ENCODE measurements around the gene SHC3. TPM values are rescaled to one million over a fixed set of nuclear protein-coding genes. Genes with fewer than 3 reads are reported as not detected.

Gene SHC3
- total and polyA plus RNA-seq, 9 of the 15 experiments (the other 6 are each of a cell fraction or from before 2014, with no cell fraction given) = not detected

DNA sequence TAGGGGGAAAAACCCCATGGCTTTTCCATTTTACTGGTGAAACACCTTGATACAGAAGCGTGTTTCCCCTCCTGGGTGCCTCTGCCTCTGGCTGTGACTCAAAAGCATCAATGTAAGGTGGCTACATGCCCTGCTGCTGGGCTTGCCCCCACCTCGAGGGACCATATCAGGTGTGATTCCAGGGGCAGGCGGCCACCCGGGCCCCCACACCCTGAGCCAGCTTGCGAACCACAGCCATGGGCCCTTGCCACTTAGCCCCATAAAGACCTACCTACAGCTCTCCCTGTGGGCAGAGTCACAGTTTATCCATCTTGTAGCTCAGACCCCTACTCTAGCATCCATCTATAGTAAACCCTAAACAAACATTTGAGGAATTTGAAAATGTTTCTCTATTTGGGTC is 10.8 kb downstream of the SHC3 start:
- Histone ChIP-seq H3K27me3 (ENCODE audit: control insufficient read depth in 2 of 2, insufficient read depth in 2 of 2, low read length in 2 of 2) (peaks cover 0 to 11% of the 10 kb centered on the region in 2 experiments; a peak in 1 of 5 replicates), H3K27ac (ENCODE audit: extremely low read depth, low read depth, low read length) (no peak overlapping the region), H3K36me3 (ENCODE audit: control insufficient read depth, insufficient read depth, low read length) (no peaks in the 10 kb centered on the region), H3K4me2 (ENCODE audit: insufficient read depth, low read length) (no peak overlapping the region), H4K20me1 (replicated peaks; ENCODE audit: control insufficient read depth, insufficient read depth, low read length) (no peaks in the 10 kb centered on the region), H3K9me1 (ENCODE audit: control insufficient read depth, insufficient read depth, low read length) (no peaks in the 10 kb centered on the region), H2AFZ (ENCODE audit: low read depth, low read length) (no peak overlapping the region), H3K4me3 (no peak overlapping the region), H3K9me3 (replicated peaks; ENCODE audit: control insufficient read depth, insufficient read depth, low read depth, low read length) (no peaks in the 10 kb centered on the region), H3K79me2 (ENCODE audit: control insufficient read depth, insufficient read depth, low read length) (no peaks in the 10 kb centered on the region), H3K9ac (ENCODE audit: insufficient read depth in 1 of 2, low read depth in 2 of 2, low read length in 2 of 2) (no peak overlapping the region), H3K4me1 (replicated peaks in 1 of 2; ENCODE audit: control insufficient read depth in 2 of 2, insufficient read depth in 2 of 2, low read length in 2 of 2) (no peaks in the 10 kb centered on the region)
- intact Hi-C loops (cut with micrococcal nuclease) = no loop called here
- no peak for ATAC-seq
- in situ Hi-C loops (cut with MboI) = no loop called here
- no peak for DNase-seq (ENCODE audit: extremely low read depth in 1 of 4, low spot score in 3 of 4)
- WGBS (ENCODE audit: insufficient coverage, low coverage, missing lambda C conversion rate) = 0% methylated on average over 5 of the region's 5 CpGs
- FAIRE-seq = no peak
- ChIA-PET POLR2A (no interaction called here), CTCF (ENCODE audit: low intra/inter-chr PET ratio) (no interaction called here)
- BruUV-seq (replicated peaks) = no TSS peak
- TF ChIP-seq PYGO2 (tag; IDR thresholded peaks at IDR 0.05) = no peak
- no peak for TF ChIP-seq GATA2 (CRISPR knock-in tag; IDR thresholded peaks at IDR 0.05)
- TF ChIP-seq, protein P1, sequence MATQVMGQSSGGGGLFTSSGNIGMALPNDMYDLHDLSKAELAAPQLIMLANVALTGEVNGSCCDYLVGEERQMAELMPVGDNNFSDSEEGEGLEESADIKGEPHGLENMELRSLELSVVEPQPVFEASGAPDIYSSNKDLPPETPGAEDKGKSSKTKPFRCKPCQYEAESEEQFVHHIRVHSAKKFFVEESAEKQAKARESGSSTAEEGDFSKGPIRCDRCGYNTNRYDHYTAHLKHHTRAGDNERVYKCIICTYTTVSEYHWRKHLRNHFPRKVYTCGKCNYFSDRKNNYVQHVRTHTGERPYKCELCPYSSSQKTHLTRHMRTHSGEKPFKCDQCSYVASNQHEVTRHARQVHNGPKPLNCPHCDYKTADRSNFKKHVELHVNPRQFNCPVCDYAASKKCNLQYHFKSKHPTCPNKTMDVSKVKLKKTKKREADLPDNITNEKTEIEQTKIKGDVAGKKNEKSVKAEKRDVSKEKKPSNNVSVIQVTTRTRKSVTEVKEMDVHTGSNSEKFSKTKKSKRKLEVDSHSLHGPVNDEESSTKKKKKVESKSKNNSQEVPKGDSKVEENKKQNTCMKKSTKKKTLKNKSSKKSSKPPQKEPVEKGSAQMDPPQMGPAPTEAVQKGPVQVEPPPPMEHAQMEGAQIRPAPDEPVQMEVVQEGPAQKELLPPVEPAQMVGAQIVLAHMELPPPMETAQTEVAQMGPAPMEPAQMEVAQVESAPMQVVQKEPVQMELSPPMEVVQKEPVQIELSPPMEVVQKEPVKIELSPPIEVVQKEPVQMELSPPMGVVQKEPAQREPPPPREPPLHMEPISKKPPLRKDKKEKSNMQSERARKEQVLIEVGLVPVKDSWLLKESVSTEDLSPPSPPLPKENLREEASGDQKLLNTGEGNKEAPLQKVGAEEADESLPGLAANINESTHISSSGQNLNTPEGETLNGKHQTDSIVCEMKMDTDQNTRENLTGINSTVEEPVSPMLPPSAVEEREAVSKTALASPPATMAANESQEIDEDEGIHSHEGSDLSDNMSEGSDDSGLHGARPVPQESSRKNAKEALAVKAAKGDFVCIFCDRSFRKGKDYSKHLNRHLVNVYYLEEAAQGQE (IDR thresholded peaks at IDR 0.05; ENCODE audit: borderline replicate concordance) = no peak
- TF ChIP-seq, protein P1 (CRISPR knock-in tag; IDR thresholded peaks at IDR 0.05; ENCODE audit: low read depth) = no peak
- no peak for TF ChIP-seq CXXC5 (CRISPR knock-in tag; IDR thresholded peaks at IDR 0.05)
- no peak for TF ChIP-seq SMAD3 (CRISPR knock-in tag; conservative IDR thresholded peaks at IDR 0.05)
- TF ChIP-seq, protein P2, sequence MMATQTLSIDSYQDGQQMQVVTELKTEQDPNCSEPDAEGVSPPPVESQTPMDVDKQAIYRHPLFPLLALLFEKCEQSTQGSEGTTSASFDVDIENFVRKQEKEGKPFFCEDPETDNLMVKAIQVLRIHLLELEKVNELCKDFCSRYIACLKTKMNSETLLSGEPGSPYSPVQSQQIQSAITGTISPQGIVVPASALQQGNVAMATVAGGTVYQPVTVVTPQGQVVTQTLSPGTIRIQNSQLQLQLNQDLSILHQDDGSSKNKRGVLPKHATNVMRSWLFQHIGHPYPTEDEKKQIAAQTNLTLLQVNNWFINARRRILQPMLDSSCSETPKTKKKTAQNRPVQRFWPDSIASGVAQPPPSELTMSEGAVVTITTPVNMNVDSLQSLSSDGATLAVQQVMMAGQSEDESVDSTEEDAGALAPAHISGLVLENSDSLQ (IDR thresholded peaks at IDR 0.05) = no peak
- TF ChIP-seq ZNF212 (CRISPR knock-in tag; IDR thresholded peaks at IDR 0.05) = no peak
- no peak for TF ChIP-seq FOSL1 (tag; conservative IDR thresholded peaks at IDR 0.05)
- no peak for TF ChIP-seq ZNF3 (CRISPR knock-in tag; IDR thresholded peaks at IDR 0.05)
- TF ChIP-seq GTF2E2 (tag; IDR thresholded peaks at IDR 0.05) = no peak
- TF ChIP-seq RHOXF2B (CRISPR knock-in tag; conservative IDR thresholded peaks at IDR 0.05) = no peak
